Naive B cell (primary cell): ENCODE results near the gene LHFPL6. TPM values are rescaled to one million over a fixed set of nuclear protein-coding genes. Genes with fewer than 3 reads are reported as not detected.
A peak's percentile ranks its signal among the peaks of the same experiment; 100 is the strongest.

Experiments used
- ATAC-seq, 2 donors: fragments of 150-1000 bp; cut with Tn5 transposase; 2 replicates each; pipeline ENCODE4 v1.10.0; 2021; ENCODE audit warnings: low read depth in 2 of 2, mild to moderate bottlenecking in 2 of 2, moderate library complexity in 2 of 2
- DNase-seq: peaks from one replicate; pipeline ENCODE4 v3.0.0; 2022
- H3K27ac Mint-ChIP-seq, 6 donors: one replicate each; pipeline ENCODE4 v1.8.0; 2020 to 2022; ENCODE audit warnings: mild to moderate bottlenecking in 6 of 6, mixed read lengths in 6 of 6, moderate library complexity in 5 of 6, inconsistent platforms in 2 of 6
- H3K27me3 Mint-ChIP-seq, 3 donors: one replicate each; pipeline ENCODE4 v1.8.0; 2021 to 2022; ENCODE audit warnings: mixed read lengths in 3 of 3, mild to moderate bottlenecking in 1 of 3
- H3K36me3 Mint-ChIP-seq, 2 donors: one replicate each; pipeline ENCODE4 v1.8.0; 2020 to 2022; ENCODE audit warnings: mixed read lengths in 2 of 2, inconsistent platforms in 1 of 2, mild to moderate bottlenecking in 1 of 2
- H3K4me1 Mint-ChIP-seq, 3 donors: one replicate each; pipeline ENCODE4 v1.8.0; 2020 to 2022; ENCODE audit warnings: mixed read lengths in 3 of 3, inconsistent platforms in 1 of 3, mild to moderate bottlenecking in 1 of 3, moderate library complexity in 1 of 3
- H3K4me3 Mint-ChIP-seq, 8 donors: one replicate each; pipeline ENCODE4 v1.8.0; 2020 to 2022; ENCODE audit warnings: mild to moderate bottlenecking in 8 of 8, mixed read lengths in 8 of 8, moderate library complexity in 8 of 8, inconsistent platforms in 2 of 8
- H3K9me3 Mint-ChIP-seq, 7 donors: one replicate each; pipeline ENCODE4 v1.8.0; 2020 to 2022; ENCODE audit warnings: mixed read lengths in 7 of 7, mild to moderate bottlenecking in 5 of 7, inconsistent platforms in 2 of 7, moderate library complexity in 1 of 7
- polyA plus RNA-seq, 6 donors: library from polyadenylated mRNA; unstranded; fragments of 300-500 nt; fragmentation: Illumina TruSeq; gene quantifications; one replicate each; pipeline ENCODE4 v1.2.3, GENCODE V29; 2021; ENCODE audit warnings: low read depth in 6 of 6

LHFPL6 gene
- polyA plus RNA-seq, 6 donors from 2014 or later, result 0.12 to 0.25 (median 0.16) TPM; not detected in 2

GRCh38 chr13:39402221-39402970, 200.6 kb downstream of the LHFPL6 start:
- DNase-seq (no peak), ATAC-seq (no peak)
- Mint-ChIP-seq H3K9me3 (peaks cover 0 to 2% (median 0%) of the 10 kb centered on the region in 7 donors), H3K4me1 (no peaks in the 10 kb centered on the region), H3K27me3 (no peaks in the 10 kb centered on the region), H3K27ac (no peak overlapping the region), H3K36me3 (no peaks in the 10 kb centered on the region), H3K4me3 (no peak overlapping the region)

DNA sequence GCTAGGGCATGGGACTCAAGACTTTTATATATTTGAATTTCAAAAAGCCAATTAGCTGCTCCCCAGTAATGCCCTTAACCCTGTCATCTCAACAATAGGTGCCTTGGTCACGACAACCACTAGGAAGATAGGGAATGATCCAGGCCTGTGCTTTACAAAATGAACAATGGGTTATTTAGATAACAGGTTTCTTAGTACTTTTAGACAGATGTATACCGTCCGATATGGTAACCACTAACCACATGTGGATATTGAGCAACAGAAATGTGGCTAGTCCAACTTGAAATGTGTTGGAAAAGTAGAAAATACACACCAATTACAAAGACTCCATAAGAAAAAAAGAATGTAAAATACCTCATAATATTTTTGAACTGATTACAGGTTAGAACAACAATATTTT, 201.2 kb downstream of the LHFPL6 start:
- Mint-ChIP-seq H3K9me3 (peaks cover 0 to 2% (median 0%) of the 10 kb centered on the region in 7 donors), H3K4me1 (no peaks in the 10 kb centered on the region), H3K27me3 (no peaks in the 10 kb centered on the region), H3K4me3 (no peak overlapping the region), H3K36me3 (no peaks in the 10 kb centered on the region), H3K27ac (no peak overlapping the region)
- DNase-seq, result no peak
- no peak for ATAC-seq

DNA sequence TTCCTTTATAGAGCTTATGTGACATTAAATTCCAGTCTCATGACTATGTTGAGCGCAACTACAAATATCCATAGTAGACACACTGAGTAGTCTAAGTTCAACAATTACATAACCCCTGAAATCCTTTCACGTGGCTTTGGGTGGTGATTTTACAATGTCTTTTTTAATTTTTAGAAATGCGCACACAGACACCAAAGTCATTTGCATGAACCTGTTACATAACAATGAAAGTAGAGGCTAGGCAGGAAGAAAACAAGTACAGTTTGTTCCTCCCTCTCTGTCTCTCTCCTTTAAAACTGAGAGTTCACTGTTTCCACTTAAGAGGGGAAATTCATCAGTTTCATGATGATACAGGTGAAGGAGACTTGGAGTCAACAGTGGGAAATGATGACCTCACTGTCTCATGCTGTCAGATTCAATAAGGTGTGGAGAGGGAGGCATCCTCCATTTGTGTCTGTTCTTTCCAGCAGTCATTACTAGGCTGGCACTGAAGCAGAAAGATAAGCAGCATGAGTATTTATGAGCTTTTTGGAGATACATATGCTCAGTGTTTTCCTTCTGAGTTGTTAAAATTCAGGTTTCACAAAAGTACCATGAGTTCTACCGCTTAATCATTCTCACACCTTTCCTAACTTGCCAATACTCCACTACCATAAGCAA, 201.8 kb downstream of the LHFPL6 start:
- no peak for ATAC-seq
- Mint-ChIP-seq H3K4me3 (no peak overlapping the region), H3K27me3 (no peaks in the 10 kb centered on the region), H3K36me3 (no peaks in the 10 kb centered on the region), H3K4me1 (no peaks in the 10 kb centered on the region), H3K27ac (no peak overlapping the region), H3K9me3 (peaks cover 0 to 2% (median 0%) of the 10 kb centered on the region in 7 donors)
- DNase-seq, result no peak

GRCh38 chr13:39399102-39399501, 203.9 kb downstream of the LHFPL6 start:
- Mint-ChIP-seq H3K9me3 (peaks cover 0 to 2% (median 0%) of the 10 kb centered on the region in 7 donors), H3K36me3 (no peaks in the 10 kb centered on the region), H3K27me3 (no peaks in the 10 kb centered on the region), H3K27ac (no peak overlapping the region), H3K4me1 (no peaks in the 10 kb centered on the region), H3K4me3 (no peak overlapping the region)
- DNase-seq, result no peak
- ATAC-seq, result no peak

DNA sequence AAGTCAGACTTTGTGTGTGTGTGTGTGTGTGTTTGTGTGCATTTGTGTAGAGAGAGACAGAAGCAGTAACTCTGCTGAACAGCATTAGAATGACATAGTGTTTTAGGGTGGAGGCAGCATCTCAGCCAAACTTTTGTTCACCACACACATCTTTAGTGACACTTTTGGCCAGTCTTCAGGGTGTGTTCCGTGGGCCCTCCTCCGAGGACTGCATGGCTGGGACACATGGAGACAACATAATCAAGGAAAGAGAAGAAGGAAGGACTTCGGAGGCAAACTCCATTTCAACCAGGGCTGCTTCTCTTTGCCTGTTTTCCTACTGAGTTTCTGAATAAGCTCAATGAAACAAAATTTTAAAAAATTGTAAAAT, 205.1 kb downstream of the LHFPL6 start:
- DNase-seq, result no peak
- Mint-ChIP-seq H3K4me1 (no peaks in the 10 kb centered on the region), H3K9me3 (peaks cover 0 to 2% (median 0%) of the 10 kb centered on the region in 7 donors), H3K27me3 (no peaks in the 10 kb centered on the region), H3K4me3 (no peak overlapping the region), H3K36me3 (no peaks in the 10 kb centered on the region), H3K27ac (no peak overlapping the region)
- ATAC-seq, result no peak

DNA sequence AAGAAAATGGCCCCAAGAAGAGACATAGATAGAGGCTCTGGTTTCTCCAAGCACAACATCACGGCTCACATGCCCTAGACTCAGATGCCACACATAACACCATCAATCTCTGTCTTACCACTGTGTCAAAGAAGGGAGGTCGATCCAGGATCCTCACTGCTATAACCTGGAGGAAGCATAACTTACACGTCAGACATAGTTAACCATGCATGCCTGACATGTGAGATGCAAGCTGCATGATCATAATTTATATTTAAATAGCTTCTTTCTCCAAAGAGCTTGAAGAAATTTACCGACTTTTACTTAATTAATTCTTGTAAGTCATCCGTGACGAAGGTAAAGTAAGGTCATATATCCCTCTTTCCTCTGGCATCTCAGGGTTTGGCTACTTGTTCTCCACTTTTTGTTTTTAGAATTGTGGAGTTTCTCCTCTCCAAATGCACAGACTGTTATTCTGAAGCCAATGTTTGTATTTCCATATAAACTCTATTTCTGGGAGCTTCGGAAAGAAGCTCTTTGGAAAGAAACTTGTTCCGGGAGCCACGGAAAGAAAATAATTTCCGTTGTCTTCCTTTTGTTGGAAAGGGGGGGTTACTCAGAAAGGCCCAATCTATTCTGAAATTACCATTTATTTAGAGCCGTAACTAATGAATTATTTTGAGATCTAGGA, 205.6 kb downstream of the LHFPL6 start:
- DNase-seq (no peak), ATAC-seq (no peak)
- Mint-ChIP-seq H3K27me3 (no peaks in the 10 kb centered on the region), H3K27ac (no peak overlapping the region), H3K4me3 (no peak overlapping the region), H3K4me1 (no peaks in the 10 kb centered on the region), H3K36me3 (no peaks in the 10 kb centered on the region), H3K9me3 (peaks cover 0 to 2% (median 0%) of the 10 kb centered on the region in 7 donors)

DNA sequence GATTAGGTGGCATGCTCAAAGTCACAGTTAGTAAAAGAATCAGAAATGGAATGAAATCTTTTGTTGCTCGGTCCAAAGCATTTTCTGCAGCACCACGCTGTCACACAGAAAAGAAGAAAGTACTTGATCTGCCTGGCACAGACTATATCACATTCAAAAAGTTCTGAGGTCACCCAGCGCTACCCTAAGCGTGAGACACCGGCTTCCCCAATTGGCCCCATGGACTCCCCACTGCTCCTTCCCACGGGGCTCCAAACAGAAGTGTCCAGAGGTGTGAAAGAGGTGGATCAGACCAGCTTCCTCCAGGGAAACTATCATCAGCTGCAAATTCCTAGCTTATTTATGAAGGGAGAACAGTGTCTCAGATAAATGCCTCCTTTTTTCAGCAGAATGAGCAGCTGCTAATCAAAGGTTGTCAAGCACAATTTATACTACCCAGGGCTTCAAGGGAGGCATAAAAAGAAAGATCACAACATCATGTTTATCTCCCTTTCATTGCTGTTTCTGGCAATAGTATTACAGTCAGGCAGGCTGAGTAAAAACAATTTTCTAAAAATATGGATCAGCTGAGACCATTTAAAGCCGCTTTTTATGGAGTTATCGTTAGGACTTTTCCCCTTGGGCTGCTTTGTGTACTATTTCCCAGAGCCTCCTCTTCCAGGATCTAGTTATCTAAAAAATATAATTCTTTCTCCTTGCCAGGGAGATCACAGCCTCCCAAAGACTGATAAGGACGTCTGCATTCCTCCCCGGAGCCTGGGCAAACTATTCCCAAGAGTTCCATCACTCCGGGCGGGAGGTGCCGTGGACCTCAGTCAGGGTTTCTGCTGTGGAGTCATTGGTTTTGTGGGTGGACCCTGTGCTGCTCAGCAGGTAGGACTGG, 208.0 kb downstream of the LHFPL6 start:
- H3K4me3 Mint-ChIP-seq, result no peak overlapping the region
- peaks cover 0 to 2% (median 0%) of the 10 kb centered on the region in 7 donors for H3K9me3 Mint-ChIP-seq
- DNase-seq, result no peak
- H3K27me3 Mint-ChIP-seq, result no peaks in the 10 kb centered on the region
- no peak overlapping the region for H3K27ac Mint-ChIP-seq
- no peaks in the 10 kb centered on the region for H3K36me3 Mint-ChIP-seq
- ATAC-seq, result no peak
- H3K4me1 Mint-ChIP-seq, result no peaks in the 10 kb centered on the region

- Mint-ChIP-seq H3K9me3 (no peaks in the 10 kb centered on the region), H3K36me3 (no peaks in the 10 kb centered on the region), H3K4me3 (no peak overlapping the region), H3K27ac (peak overlapping the region in 1 of 6 donors; percentile 60), H3K27me3 (no peaks in the 10 kb centered on the region), H3K4me1 (no peaks in the 10 kb centered on the region)
- DNase-seq (no peak), ATAC-seq (no peak)
Measured at GRCh38 chr13:39391761-39392160, 211.2 kb downstream of the LHFPL6 start.

DNA sequence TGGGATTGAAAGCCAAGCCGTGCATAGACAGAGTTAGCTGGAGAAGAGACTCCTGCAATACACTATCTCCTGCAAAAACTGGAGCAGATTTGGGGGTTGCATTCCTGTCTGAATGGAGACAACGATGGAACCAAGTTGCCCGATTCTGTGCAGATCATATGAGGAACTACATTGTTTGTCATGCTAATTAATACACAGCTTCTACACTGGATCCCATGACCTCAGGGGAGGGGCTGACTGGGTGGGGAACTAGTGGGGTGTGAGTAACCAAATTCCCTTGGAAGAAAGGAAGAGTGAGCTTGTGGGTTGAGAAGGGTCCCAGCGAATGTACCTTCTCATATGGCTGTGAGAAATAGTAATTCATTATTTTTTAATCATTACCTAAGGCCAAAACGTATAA, 214.0 kb downstream of the LHFPL6 start:
- ATAC-seq, result no peak
- no peaks in the 10 kb centered on the region for H3K36me3 Mint-ChIP-seq
- no peak overlapping the region for H3K4me3 Mint-ChIP-seq
- no peak for DNase-seq
- H3K9me3 Mint-ChIP-seq, result no peaks in the 10 kb centered on the region
- H3K27ac Mint-ChIP-seq, result no peak overlapping the region
- H3K27me3 Mint-ChIP-seq, result no peaks in the 10 kb centered on the region
- H3K4me1 Mint-ChIP-seq, result no peaks in the 10 kb centered on the region

GRCh38 chr13:39385621-39386231, 217.3 kb downstream of the LHFPL6 start:
- no peaks in the 10 kb centered on the region for H3K27me3 Mint-ChIP-seq
- H3K4me1 Mint-ChIP-seq, result no peaks in the 10 kb centered on the region
- H3K36me3 Mint-ChIP-seq, result no peaks in the 10 kb centered on the region
- H3K4me3 Mint-ChIP-seq, result no peak overlapping the region
- ATAC-seq (no peak), DNase-seq (no peak)
- no peaks in the 10 kb centered on the region for H3K9me3 Mint-ChIP-seq
- no peak overlapping the region for H3K27ac Mint-ChIP-seq

DNA sequence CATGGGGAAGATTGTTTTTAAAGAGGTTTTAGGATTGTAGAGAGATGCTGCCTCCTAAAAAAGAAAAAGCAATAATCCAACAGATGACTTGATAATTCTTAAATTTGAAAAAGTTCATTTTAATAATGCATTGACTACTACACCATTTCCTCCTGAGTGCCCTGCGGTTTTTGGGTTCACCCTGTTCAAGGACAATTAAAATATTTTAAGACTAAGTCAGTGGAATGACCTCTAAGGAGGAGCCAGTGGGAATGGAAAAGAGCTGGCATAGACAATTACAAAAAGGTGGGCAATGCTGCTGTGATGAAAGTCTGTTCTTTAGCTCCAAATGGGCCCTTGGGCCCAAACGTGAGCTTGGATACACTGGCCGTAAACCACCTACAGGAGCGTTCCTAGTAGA, 217.8 kb downstream of the LHFPL6 start:
- no peaks in the 10 kb centered on the region for H3K36me3 Mint-ChIP-seq
- H3K4me1 Mint-ChIP-seq, result no peaks in the 10 kb centered on the region
- H3K4me3 Mint-ChIP-seq, result no peak overlapping the region
- no peaks in the 10 kb centered on the region for H3K9me3 Mint-ChIP-seq
- DNase-seq, result no peak
- no peak overlapping the region for H3K27ac Mint-ChIP-seq
- ATAC-seq, result no peak
- H3K27me3 Mint-ChIP-seq, result no peaks in the 10 kb centered on the region

DNA sequence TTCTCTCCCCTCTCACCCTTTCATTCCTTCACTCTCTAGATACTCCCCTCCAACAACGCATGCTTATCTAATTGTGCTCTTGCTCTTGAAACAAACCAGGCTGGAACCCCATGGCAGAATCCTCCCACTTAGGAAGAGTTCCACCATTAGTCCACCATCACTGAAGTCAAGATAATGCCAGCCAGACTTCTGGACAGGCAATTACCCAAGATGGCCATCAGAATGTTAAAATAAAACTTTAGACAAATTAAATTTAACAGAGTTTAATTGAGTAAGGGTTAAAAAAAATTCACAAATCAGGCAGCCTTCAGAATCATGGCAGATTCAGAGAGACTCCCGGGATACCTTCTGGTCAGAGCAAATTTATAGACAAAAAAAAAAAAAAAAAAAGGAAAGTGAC, 221.5 kb downstream of the LHFPL6 start:
- DNase-seq, result no peak
- H3K27ac Mint-ChIP-seq, result no peak overlapping the region
- no peaks in the 10 kb centered on the region for H3K4me1 Mint-ChIP-seq
- no peaks in the 10 kb centered on the region for H3K9me3 Mint-ChIP-seq
- no peaks in the 10 kb centered on the region for H3K27me3 Mint-ChIP-seq
- ATAC-seq, result no peak
- H3K4me3 Mint-ChIP-seq, result no peak overlapping the region
- H3K36me3 Mint-ChIP-seq, result no peaks in the 10 kb centered on the region
